ENCODE data around the gene GPR32. TPM values are rescaled to one million over a fixed set of nuclear protein-coding genes. Genes with fewer than 3 reads are reported as not detected.

GPR32 gene
- total and polyA plus RNA-seq, 7 donors = not detected

- 63 to 68% (median 64%) methylated on average over 23 of the region's 23 CpGs for WGBS, 3 donors
- no peak for TF ChIP-seq CTCF (IDR thresholded peaks at IDR 0.05)
- DNase-seq (no peak), ATAC-seq (no peak)
- Histone ChIP-seq H3K4me3 (no peak overlapping the region), H3K27ac (no peak overlapping the region), H3K36me3 (ENCODE audit: insufficient read depth in 1 of 2, low read depth in 1 of 2) (no peaks in the 10 kb centered on the region), H3K27me3 (ENCODE audit: insufficient read depth in 3 of 3, low read length in 2 of 3) (peaks cover 3 to 33% (median 8%) of the 10 kb centered on the region in 3 donors), H3K4me1 (no peaks in the 10 kb centered on the region), H3K9me3 (no peaks in the 10 kb centered on the region)
- intact Hi-C loops (cut with DNase I) = no loop called here
These were observed 30.9 kb upstream of the GPR32 start for GRCh38 chr19:50739132-50739913.

GRCh38 chr19:50739914-50740426, 30.3 kb upstream of the GPR32 start:
- Histone ChIP-seq H3K4me1 (no peaks in the 10 kb centered on the region), H3K27me3 (ENCODE audit: insufficient read depth in 3 of 3, low read length in 2 of 3) (peaks cover 1 to 33% (median 8%) of the 10 kb centered on the region in 3 donors), H3K4me3 (no peak overlapping the region), H3K9me3 (no peaks in the 10 kb centered on the region), H3K36me3 (ENCODE audit: insufficient read depth in 1 of 2, low read depth in 1 of 2) (no peaks in the 10 kb centered on the region), H3K27ac (no peak overlapping the region)
- ATAC-seq (no peak), DNase-seq (no peak)
- intact Hi-C loops (cut with DNase I) = no loop called here
- TF ChIP-seq CTCF (IDR thresholded peaks at IDR 0.05) = no peak
- WGBS, 3 donors = 47 to 51% (median 50%) methylated on average over 11 of the region's 11 CpGs

- Histone ChIP-seq H3K36me3 (ENCODE audit: insufficient read depth in 1 of 2, low read depth in 1 of 2) (no peaks in the 10 kb centered on the region), H3K9me3 (no peaks in the 10 kb centered on the region), H3K4me3 (no peak overlapping the region), H3K27me3 (ENCODE audit: insufficient read depth in 3 of 3, low read length in 2 of 3) (peaks cover 0 to 30% (median 8%) of the 10 kb centered on the region in 3 donors), H3K27ac (no peak overlapping the region), H3K4me1 (no peaks in the 10 kb centered on the region)
- intact Hi-C loops (cut with DNase I) = no loop called here
- no peak for DNase-seq
- ATAC-seq = no peak
- no peak for TF ChIP-seq CTCF (IDR thresholded peaks at IDR 0.05)
- 67 to 72% (median 67%) methylated on average over 18 of the region's 18 CpGs for WGBS, 3 donors
These were observed 28.9 kb upstream of the GPR32 start for GRCh38 chr19:50741179-50741933.

- TF ChIP-seq CTCF (IDR thresholded peaks at IDR 0.05) = no peak
- Histone ChIP-seq H3K4me1 (no peaks in the 10 kb centered on the region), H3K4me3 (no peak overlapping the region), H3K36me3 (ENCODE audit: insufficient read depth in 1 of 2, low read depth in 1 of 2) (no peaks in the 10 kb centered on the region), H3K27ac (no peak overlapping the region), H3K9me3 (no peaks in the 10 kb centered on the region), H3K27me3 (ENCODE audit: insufficient read depth in 3 of 3, low read length in 2 of 3) (peaks cover 0 to 19% (median 7%) of the 10 kb centered on the region in 3 donors)
- no peak for DNase-seq
- WGBS, 3 donors = 83 to 89% (median 88%) methylated on average over 6 of the region's 6 CpGs
- ATAC-seq = no peak
- intact Hi-C loops (cut with DNase I) = no loop called here
These were observed 26.7 kb upstream of the GPR32 start for GRCh38 chr19:50743537-50743936.

All from psoas muscle (tissue), 8 donors.